HEK293T (cell line): ENCODE data around the gene RPL32.

ENCODE experiments used
- CTCF ChIA-PET: fragments of 350-600 bp; formaldehyde crosslinking; extraction: SDS; loops from one replicate; lab custom pipeline; 2021; ENCODE audit warnings: antibody characterized with exemption, inconsistent platforms; lab: Yijun Ruan, JAX
- POLR2A ChIA-PET: fragments of 350-600 bp; formaldehyde crosslinking; extraction: SDS; loops from one replicate; lab custom pipeline; 2020; ENCODE audit warnings: antibody characterized with exemption, inconsistent platforms; lab: Yijun Ruan, JAX
- DNase-seq: peaks from one replicate; pipeline ENCODE4 v3.0.0; 2012; ENCODE audit warnings: mixed read lengths; ENCODE audit errors: extremely low spot score
- ARNT ChIP-seq: fragments of 450-650 bp; IDR thresholded peaks from 2 replicates; pipeline ENCODE4 v1.6.1; 2017; ENCODE audit warnings: mild to moderate bottlenecking
- BHLHE40 ChIP-seq: fragments of 450-650 bp; IDR thresholded peaks from 2 replicates; pipeline ENCODE4 v1.6.1; 2016; ENCODE audit warnings: mild to moderate bottlenecking, moderate library complexity, borderline replicate concordance
- CTBP1 ChIP-seq: fragments of 450-650 bp; IDR thresholded peaks from 2 replicates; pipeline ENCODE4 v1.6.1; 2016; ENCODE audit warnings: borderline replicate concordance
- ELF4 ChIP-seq: fragments of 450-650 bp; IDR thresholded peaks from 2 replicates; pipeline ENCODE4 v1.6.1; 2017; ENCODE audit warnings: antibody characterized with exemption
- FOXA1 ChIP-seq: fragments of 450-650 bp; IDR thresholded peaks from 2 replicates; pipeline ENCODE4 v1.6.1; 2016; ENCODE audit warnings: mild to moderate bottlenecking
- FOXK2 ChIP-seq: fragments of 450-650 bp; IDR thresholded peaks from 2 replicates; pipeline ENCODE4 v1.6.1; 2016; ENCODE audit warnings: mild to moderate bottlenecking
- FOXM1 ChIP-seq: fragments of 450-650 bp; IDR thresholded peaks from 2 replicates; pipeline ENCODE4 v1.6.1; 2017; ENCODE audit warnings: mild to moderate bottlenecking, borderline replicate concordance
- HDGF ChIP-seq: fragments of 450-650 bp; IDR thresholded peaks from 2 replicates; pipeline ENCODE4 v1.6.1; 2017; ENCODE audit warnings: antibody characterized with exemption, borderline replicate concordance
- L3MBTL2 ChIP-seq: fragments of 450-650 bp; conservative IDR thresholded peaks from 2 replicates; pipeline ENCODE4 v1.6.1; 2016; ENCODE audit warnings: mild to moderate bottlenecking
- LEF1 ChIP-seq: fragments of 450-650 bp; IDR thresholded peaks from 2 replicates; pipeline ENCODE4 v1.6.1; 2017; ENCODE audit warnings: mild to moderate bottlenecking, borderline replicate concordance
- NFRKB ChIP-seq: fragments of 450-650 bp; IDR thresholded peaks from 2 replicates; pipeline ENCODE4 v1.6.1; 2016; ENCODE audit warnings: mild to moderate bottlenecking, moderate library complexity
- PKNOX1 ChIP-seq: fragments of 450-650 bp; IDR thresholded peaks from 2 replicates; pipeline ENCODE4 v1.6.1; 2016
- SP1 ChIP-seq: fragments of 450-650 bp; IDR thresholded peaks from 2 replicates; pipeline ENCODE4 v1.6.1; 2017
- SUZ12 ChIP-seq: fragments of 450-650 bp; IDR thresholded peaks from 2 replicates; pipeline ENCODE4 v1.6.1; 2016; ENCODE audit warnings: mild to moderate bottlenecking
- TARDBP ChIP-seq: fragments of 450-650 bp; IDR thresholded peaks from 2 replicates; pipeline ENCODE4 v1.6.1; 2016
- ZNF384 ChIP-seq: fragments of 450-650 bp; IDR thresholded peaks from 2 replicates; pipeline ENCODE4 v1.6.1; 2016

Gene RPL32

GRCh38 chr3:12809435-12809834 lies 31.9 kb downstream of the RPL32 start:
- POLR2A ChIA-PET = interaction anchor here (1.1 kb wide), 1 partner anchor 11 kb away, joined by 3 read pairs; no protein-coding TSS in a partner anchor
- no peak for TF ChIP-seq FOXA1
- no peak for TF ChIP-seq LEF1
- no peak for TF ChIP-seq SUZ12
- TF ChIP-seq TARDBP = no peak
- no peak for TF ChIP-seq SP1
- TF ChIP-seq FOXK2 = no peak
- no peak for TF ChIP-seq NFRKB
- TF ChIP-seq CTBP1 = no peak
- no peak for TF ChIP-seq ELF4
- no peak for TF ChIP-seq ARNT
- TF ChIP-seq ZNF384 = no peak
- no peak for TF ChIP-seq FOXM1
- no peak for TF ChIP-seq L3MBTL2
- TF ChIP-seq BHLHE40 = no peak
- no peak for TF ChIP-seq HDGF
- no peak for TF ChIP-seq PKNOX1
- CTCF ChIA-PET = no interaction called here
- no peak for DNase-seq

DNA sequence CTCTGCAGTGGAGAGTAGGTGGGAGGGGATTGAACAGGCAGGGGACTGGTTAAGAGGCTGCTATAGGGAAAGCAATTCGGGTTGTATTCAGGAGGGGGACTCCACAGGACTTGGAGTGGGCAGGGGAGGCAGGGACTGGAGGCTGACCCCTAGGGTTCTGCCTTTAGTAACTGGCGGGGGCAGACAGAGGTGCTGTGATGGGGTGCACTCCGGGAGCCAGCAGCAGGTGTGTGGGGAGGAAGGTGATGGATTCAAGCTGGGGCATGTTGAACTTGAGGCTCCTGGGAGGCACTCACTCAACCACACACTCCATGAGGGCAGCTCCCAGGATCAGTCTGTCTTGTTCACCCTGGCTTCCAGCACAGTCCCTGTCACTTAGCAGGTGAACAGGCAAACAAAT lies 32.4 kb downstream of the RPL32 start:
- TF ChIP-seq LEF1 (no peak), ELF4 (no peak), L3MBTL2 (no peak), PKNOX1 (no peak), ZNF384 (no peak), FOXM1 (no peak), CTBP1 (no peak), SP1 (no peak), ARNT (no peak), HDGF (no peak), FOXA1 (no peak), FOXK2 (no peak), TARDBP (no peak), NFRKB (no peak)
- CTCF ChIA-PET = no interaction called here

GRCh38 chr3:12808587-12808986 lies 32.8 kb downstream of the RPL32 start:
- ChIA-PET CTCF (no interaction called here), POLR2A (interaction anchor here (1.1 to 2.9 kb wide), 2 partner anchors 10 to 12 kb away, joined by 3 to 12 read pairs; partner anchors contain the start of gene CAND2)
- no peak for DNase-seq
- TF ChIP-seq FOXA1 (no peak), ELF4 (no peak), FOXK2 (no peak), ZNF384 (no peak), NFRKB (no peak), SP1 (no peak)

More for the DNA sequence above, 32.4 kb downstream of the RPL32 start:
- POLR2A ChIA-PET = interaction anchor here (1.1 kb wide), 1 partner anchor 10 kb away, joined by 3 read pairs; no protein-coding TSS in a partner anchor
- DNase-seq = no peak

GRCh38 chr3:12807601-12808359 lies 33.6 kb downstream of the RPL32 start:
- no peak for DNase-seq
- CTCF ChIA-PET = interaction anchor here (0.6 kb wide), 1 partner anchor 43 kb away, joined by 7 read pairs; no protein-coding TSS in a partner anchor
- TF ChIP-seq FOXK2 = no peak
- no peak for TF ChIP-seq SP1
- TF ChIP-seq SUZ12 = no peak
- no peak for TF ChIP-seq FOXA1
- TF ChIP-seq FOXM1 = no peak
- no peak for TF ChIP-seq ELF4
- TF ChIP-seq PKNOX1 = no peak
- no peak for TF ChIP-seq TARDBP
- TF ChIP-seq LEF1 = no peak
- TF ChIP-seq ARNT = no peak
- no peak for TF ChIP-seq ZNF384
- no peak for TF ChIP-seq CTBP1
- no peak for TF ChIP-seq HDGF
- no peak for TF ChIP-seq BHLHE40
- no peak for TF ChIP-seq NFRKB
- TF ChIP-seq L3MBTL2 = no peak
- POLR2A ChIA-PET = interaction anchor here (2.9 kb wide), 1 partner anchor 11 kb away, joined by 12 read pairs; the partner anchor contains the start of gene CAND2

GRCh38 chr3:12807066-12807465 lies 34.3 kb downstream of the RPL32 start:
- CTCF ChIA-PET = interaction anchor here (0.6 to 1.1 kb wide), 2 partner anchors 15 to 42 kb away, joined by 3 to 7 read pairs; no protein-coding TSS in a partner anchor
- POLR2A ChIA-PET = interaction anchor here (2.9 kb wide), 1 partner anchor 10 kb away, joined by 12 read pairs; the partner anchor contains the start of gene CAND2
- DNase-seq = no peak
- TF ChIP-seq FOXM1 (no peak), BHLHE40 (no peak), ARNT (no peak), SP1 (no peak), TARDBP (no peak), HDGF (no peak), SUZ12 (no peak), NFRKB (no peak)

DNA sequence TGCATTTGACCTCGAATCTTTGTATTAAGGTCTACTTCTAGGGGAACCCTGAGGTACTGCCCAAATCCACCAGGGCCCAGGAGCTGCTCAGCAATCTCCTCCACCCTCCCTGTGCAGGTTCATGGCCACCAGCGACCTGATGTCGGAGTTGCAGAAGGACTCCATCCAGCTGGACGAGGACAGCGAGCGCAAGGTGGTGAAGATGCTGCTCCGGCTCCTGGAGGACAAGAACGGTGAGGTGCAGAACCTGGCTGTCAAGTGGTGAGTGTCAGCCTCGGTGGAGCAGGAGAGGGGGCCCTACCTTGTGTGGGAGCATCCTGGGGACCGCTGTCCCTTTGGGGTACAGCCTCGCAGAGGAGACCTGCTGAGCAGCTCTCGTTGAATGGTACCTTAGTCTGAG lies 38.0 kb downstream of the RPL32 start:
- ChIA-PET CTCF (interaction anchor here (0.6 kb wide), 1 partner anchor 35 kb away, joined by 6 read pairs; no protein-coding TSS in a partner anchor), POLR2A (no interaction called here)
- no peak for TF ChIP-seq CTBP1
- no peak for TF ChIP-seq FOXA1
- TF ChIP-seq LEF1 = no peak
- no peak for TF ChIP-seq FOXM1
- TF ChIP-seq PKNOX1 = no peak
- TF ChIP-seq L3MBTL2 = no peak
- no peak for TF ChIP-seq FOXK2
- no peak for TF ChIP-seq HDGF
- no peak for TF ChIP-seq BHLHE40
- no peak for TF ChIP-seq ELF4
- TF ChIP-seq SP1 = no peak
- TF ChIP-seq NFRKB = no peak
- DNase-seq = no peak
